GM12873 (cell line): Measurements from ENCODE around the gene SLC25A17.

ENCODE experiments used
- TF ChIP-seq, protein P1 (sequence below): IDR thresholded peaks from 2 replicates; pipeline ENCODE4 v1.5.1; 2012; ENCODE audit warnings: low read depth, mild to moderate bottlenecking, moderate library complexity, low read length, control low read depth; ENCODE audit not compliant: insufficient read depth; ENCODE audit errors: missing control alignments

SLC25A17 gene

DNA sequence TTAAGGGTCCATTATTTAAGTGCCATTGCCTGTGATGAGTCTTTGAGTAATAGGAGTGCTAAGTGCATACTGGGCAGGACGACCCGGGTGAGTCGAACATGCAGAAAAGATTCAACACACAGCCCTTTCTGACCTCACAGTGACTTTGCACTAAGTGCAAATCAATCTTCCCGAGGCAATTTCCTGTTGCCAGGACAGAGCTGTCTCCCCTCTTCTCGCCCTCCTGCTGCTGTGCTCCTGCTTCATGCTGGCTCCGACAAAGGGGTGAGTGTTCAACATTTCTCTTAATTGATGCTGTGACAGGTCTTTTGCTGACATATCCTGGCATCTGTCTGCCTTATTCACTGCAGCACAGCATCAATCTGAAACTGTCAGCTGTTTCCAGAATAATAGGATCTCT is 97.9 kb downstream of the SLC25A17 start:
- TF ChIP-seq, protein P1, sequence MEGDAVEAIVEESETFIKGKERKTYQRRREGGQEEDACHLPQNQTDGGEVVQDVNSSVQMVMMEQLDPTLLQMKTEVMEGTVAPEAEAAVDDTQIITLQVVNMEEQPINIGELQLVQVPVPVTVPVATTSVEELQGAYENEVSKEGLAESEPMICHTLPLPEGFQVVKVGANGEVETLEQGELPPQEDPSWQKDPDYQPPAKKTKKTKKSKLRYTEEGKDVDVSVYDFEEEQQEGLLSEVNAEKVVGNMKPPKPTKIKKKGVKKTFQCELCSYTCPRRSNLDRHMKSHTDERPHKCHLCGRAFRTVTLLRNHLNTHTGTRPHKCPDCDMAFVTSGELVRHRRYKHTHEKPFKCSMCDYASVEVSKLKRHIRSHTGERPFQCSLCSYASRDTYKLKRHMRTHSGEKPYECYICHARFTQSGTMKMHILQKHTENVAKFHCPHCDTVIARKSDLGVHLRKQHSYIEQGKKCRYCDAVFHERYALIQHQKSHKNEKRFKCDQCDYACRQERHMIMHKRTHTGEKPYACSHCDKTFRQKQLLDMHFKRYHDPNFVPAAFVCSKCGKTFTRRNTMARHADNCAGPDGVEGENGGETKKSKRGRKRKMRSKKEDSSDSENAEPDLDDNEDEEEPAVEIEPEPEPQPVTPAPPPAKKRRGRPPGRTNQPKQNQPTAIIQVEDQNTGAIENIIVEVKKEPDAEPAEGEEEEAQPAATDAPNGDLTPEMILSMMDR = no peak

DNA sequence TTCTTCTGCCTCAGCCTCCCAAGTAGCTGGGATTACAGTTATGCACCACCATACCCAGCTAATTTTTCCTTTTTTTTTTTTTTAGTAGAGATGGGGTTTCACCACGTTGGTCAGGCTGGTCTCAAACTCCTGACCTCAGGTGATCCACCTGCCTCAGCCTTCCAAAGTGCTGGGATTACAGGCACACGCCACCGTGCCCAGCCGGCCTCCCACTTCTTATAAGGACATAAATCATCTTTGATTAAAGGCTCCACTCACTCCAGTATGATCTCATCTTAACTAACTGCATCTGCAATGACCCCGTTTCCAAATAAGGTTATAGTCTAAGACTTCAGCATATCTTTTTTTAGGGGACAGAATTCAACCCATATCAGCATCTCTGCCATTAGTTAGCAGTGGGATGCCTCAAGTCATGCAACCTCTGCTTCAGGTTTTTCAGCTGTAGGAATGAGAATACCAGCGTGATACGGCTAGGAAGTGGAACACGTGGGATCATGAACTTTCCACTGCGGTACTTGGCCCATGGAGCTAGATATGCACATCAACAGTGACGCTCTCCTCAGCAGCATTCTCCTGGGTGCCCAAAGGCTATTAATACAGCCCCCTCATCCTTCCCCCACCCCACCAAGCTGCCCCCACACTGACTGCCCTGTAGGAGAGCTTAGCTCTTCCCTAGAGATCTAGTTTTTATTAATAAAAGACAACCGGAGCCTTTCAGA is 98.4 kb downstream of the SLC25A17 start:
- TF ChIP-seq, protein P1 = no peak
